Measurements from ENCODE around the gene SEMA5A.

SEMA5A gene

DNA sequence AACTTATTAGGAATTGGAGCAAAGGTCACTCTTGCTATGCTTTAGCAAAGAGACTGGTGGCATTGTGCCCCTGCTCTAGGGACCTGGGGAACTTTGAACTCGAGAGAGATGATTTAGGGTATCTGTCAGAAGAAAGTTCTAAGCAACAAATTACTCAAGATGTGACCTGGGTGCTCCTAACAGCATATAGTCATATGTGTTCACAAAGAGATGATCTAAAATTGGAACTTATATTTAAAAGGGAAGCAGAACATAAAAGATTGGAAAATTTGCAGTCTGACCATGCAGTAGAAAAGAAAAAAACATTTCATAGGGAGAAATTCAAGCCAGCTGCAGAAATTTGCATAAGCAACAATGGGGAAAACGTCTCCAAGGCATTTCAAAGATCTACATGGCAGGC lies 68.3 kb downstream of the SEMA5A start:
- no peak for DNase-seq (ENCODE audit: low read depth)

DNA sequence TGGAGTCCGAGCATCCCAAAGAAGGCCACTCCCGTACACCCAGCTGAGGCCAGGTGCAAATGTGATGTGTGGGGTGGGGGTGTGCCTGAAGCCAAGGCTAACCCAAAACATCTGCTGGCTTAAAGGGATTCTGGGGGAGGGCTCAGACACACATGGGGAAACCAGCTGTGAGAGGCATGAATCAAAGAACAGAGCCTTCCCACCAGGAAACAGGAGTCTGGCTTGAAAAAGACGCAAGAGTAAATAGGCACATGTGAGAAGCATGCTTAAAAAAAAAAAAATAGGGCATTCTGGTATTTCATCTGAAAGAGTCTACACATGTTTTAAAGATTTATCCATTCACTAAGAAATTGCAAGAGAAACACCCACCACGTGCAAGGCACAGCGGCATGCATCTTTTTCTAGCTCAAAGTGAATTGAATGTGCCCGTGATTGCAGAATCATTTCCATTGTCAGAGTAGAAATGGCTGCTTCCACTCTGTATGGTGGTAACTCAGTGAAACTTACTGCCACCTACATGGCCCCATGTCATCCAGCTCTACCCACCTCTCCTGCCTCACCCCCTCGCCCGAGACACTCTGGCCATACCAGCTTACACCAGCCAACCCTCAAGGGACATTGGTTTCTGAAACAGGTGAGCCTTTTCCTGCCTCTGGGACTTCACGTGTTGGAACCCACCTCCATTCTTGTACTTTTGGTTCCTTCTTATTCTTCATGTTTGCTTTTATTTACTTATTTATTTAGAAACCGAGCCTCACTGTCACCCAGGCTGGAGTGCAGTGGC lies 71.5 kb downstream of the SEMA5A start:
- DNase-seq (ENCODE audit: low read depth), result no peak

DNA sequence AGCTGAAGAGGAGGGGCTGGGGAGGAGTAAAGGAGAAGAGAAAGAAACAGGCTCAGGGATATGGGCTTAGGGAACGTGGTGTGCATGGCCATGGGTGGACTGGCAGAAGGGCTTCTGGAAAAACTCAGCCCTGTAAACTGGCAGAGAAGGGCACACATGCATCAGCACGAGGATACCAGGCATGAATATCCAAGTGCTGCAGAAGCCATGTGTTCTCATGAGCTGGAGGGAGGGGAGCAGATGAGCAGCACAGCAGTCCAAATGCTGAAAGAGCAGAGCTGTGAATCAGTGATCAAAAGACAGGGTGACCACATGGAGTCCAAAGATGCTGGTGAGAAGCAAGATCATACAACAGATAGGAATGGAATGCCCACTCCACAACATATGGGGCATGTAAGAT lies 72.3 kb downstream of the SEMA5A start:
- DNase-seq (ENCODE audit: low read depth), result no peak

DNA sequence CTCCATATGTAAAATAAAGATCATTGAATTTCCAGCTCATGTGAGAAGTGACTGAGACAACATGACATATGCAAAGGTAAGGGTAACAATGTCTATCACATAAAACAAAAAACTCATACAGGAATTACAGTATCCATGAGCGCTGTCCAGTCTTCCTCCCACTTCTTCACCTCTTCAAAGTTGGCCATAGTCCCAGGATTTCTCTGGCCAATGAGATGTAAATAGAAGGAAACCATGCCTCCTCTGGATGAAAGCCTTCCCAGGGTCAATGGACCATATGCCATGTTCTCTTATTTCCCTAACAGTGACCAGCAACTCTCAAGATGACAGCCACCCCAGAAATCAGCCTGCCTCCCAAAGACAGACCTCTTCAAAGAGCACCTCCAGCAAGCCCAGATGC lies 75.5 kb downstream of the SEMA5A start:
- DNase-seq (ENCODE audit: low read depth), result no peak

DNA sequence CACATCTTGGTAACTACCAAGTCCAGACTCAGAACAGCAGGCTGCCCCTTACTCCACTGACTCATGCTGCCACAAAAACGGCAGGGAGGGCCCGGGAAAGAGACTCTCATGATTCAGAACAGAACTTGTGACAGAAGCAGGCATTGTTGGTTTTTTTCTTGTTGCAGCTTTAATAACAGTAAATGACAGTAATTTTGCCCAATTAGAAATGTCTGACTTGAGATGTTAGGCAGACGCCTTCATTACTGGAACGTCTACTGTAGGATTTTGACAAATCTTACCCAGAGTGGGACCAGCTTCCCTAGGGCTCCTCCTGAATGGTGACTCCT lies 77.9 kb downstream of the SEMA5A start:
- peak; percentile 26 for DNase-seq (ENCODE audit: low read depth)

DNA sequence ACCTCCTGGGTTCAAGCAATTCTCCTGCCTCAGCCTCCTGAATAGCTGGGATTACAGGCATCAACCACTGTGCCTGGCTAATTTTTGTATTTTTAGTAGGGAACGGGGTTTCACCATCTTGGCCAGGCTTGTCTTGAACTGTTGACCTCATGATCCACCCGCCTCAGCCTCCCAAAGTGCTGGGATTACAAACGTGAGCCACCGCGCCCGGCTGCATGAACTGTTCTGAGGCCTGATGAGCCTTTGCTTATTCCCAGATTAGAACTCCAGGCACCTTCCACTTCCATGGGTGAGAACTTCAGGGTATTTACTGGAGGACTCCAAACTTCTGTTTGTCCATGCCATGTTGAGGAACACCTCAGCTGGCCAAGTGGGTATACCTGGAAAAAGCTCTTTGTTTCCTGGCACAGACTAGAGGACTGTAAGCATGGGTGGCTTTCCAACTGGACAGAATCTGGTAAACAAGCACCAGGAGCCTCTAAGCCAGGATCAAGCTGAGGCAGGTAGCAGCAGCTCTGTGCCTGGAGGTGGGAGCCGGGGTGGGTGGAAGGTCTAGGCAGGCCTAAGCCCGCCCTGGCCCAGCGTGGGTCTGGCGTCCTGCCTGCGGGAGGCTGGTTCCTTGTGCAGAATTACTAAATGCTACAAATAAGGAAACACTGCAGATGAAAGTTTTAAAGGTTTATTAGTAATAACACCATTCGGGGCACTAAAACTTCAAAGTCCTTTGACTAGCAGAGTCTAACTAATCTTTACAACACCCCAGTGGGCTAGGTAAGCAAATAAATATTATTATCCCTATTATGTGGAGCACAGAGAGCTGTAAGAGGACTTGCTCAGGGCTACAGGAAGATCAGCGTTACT lies 78.4 kb downstream of the SEMA5A start:
- DNase-seq (ENCODE audit: low read depth), result no peak

DNA sequence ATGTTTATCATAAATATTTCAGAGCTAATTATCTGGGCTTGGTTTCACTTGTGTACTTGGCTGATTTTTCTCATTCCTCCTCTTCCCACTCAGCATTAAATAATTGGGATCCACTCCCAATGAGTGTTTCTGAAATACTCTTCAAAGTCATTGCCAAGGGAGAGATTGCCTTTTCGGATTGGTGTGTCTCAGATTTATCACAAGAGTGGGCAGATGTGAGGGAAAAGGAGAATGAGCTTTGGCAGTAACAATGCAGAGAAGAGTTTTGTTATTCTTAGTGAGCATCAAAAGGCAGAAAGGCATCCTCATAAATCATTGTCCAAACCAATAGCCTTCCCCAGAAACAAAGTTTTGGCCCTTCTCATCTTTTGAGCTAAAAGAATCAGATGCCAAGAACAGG lies 79.2 kb downstream of the SEMA5A start:
- DNase-seq (ENCODE audit: low read depth), result no peak

DNA sequence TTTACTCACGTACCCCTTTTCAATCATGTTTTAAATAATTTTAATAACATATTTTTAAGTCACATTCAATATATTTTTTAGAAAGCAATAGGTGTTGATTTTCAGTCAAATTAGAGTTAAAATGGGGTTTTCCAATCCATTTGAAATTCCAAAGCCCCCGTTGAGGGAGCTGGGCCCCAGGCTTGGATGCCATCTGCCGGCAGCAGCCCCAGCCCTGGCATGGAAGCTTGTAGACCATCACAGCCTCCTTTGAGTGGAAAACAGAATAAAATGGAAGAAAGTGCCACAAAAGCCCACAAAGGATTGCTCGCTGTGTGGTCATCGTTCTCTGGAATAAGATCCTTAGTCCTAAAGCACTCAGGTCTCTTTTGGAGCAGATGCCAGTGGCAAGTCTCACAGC lies 81.4 kb downstream of the SEMA5A start:
- no peak for DNase-seq (ENCODE audit: low read depth)

DNA sequence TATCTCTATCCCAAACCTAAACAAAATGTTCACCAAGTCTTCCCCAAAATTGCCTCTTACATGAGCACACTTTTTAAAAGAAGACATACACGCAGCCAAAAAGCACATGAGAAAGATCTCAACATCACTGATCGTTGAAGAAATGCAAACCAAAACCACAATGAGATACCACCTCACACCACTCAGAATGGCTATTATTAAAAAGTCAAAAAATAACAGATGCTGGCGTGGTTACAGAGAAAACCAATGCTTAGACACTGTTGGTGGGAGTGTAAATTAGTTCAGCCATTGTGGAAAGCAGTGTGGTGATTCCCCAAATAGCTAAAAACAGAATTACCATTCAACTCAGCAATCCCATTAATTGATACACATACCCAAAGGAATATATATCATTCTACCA lies 83.8 kb downstream of the SEMA5A start:
- no peak for DNase-seq (ENCODE audit: low read depth)

DNA sequence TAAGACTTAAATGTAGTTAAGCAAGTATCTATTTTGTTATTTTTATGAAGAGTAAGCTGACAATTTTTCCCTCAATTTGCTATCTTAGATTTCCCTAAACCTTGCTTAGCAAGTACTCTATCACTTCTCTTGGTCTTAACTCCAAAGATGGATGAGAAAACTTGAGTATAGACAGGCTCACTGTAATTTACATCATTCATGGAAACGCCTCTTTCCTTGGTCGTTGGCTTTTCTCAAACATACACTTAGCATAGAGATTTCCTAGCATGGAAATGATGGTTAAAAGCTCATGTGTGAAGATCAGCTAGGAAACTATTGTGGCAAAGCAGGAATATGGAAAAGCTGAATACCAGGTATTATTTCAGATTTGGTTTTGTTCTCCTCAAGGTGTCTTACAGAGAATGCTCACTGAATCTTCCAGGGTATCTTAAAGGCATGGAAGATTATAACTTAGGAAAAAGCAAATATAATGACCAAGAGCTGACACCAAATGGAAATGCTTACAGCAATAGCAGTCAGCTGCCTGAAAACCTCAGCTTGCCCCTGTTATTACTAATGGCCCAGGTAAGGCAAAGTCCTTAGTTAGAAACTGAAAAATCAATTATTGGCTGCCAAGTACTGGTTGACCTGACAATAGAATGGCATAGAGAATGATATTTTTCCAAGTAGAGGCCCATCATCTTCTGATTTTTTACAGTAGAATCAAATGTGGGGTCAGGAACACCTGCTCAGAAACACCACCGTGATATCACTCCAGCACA lies 84.8 kb downstream of the SEMA5A start:
- no peak for DNase-seq (ENCODE audit: low read depth)

DNA sequence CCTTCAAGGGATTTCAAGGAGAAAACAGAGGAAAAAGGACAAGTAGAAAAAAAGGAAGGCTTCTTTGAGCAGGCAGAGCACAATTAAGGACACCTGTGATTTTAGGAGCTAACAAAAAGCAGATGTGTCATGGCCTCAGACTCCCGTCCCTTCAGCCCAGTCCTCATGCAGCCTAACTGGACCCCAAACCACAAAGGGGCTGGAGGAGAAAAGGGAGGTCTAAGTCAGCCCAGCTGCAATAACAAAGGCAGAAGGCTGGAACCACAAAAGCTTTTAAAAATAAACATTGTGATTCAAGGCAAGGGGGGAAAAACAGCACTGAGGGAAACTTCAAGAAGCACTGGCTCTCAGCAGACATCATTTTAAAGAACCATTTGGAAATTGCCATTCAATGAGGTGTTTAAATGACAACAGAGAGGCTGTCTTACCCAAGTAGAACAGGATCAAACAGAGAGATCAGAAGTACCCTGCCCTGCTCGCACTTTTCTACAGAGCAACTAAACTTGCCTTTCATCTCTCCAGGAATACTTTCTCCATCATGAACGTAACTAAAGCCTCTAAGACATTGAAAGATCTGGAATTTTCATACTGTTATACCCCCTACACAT lies 89.3 kb downstream of the SEMA5A start:
- peak; percentile 66 for DNase-seq (ENCODE audit: low read depth)

DNA sequence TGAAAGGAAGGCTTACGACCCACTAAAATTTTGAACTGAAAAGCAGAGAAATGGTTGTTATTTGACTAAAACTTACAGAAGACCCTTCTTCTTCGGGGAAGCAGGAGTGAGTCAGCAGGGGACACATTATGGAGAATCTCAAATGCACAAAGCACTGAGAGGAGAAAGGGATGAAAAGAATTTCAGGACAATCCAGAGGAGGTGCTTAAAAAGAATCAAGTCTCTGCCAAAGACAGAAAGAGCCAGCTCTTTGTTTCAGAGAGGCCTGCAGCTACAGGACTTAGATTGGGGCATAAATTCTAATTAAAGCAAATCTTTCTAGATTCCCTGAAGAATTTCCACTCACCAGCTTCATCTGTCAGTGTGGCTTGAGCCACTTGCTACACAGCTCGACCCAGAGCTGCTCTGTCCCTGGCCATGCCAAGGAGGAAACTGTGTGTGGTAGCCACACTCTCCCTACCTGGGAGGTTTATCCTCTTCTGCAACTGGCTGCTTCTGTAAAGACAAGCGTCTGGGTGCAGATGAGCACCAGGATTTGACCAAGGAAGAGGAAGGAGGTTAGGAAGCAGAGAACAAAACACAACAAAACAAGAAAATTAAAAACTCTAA lies 89.9 kb downstream of the SEMA5A start:
- DNase-seq (ENCODE audit: low read depth), result no peak

DNA sequence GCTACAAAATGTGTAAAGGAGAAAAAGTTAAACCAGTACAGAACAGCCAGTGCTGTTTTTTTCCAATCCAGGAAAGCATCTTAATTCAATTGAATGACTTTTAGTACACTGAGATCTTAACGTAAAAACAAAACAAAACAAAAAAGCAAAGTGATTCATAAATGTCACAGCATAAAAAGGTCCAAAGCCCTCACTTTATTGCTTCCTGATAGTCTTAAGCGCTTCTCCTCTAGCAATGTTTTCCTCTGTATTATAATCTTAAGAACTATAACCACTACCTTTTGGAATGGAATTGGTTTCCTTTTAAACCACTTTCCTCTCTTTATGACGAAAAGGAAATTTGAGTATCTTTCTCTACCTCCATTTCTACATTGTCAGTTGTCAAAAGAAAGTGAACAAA lies 91.4 kb downstream of the SEMA5A start:
- DNase-seq (ENCODE audit: low read depth), result no peak

DNA sequence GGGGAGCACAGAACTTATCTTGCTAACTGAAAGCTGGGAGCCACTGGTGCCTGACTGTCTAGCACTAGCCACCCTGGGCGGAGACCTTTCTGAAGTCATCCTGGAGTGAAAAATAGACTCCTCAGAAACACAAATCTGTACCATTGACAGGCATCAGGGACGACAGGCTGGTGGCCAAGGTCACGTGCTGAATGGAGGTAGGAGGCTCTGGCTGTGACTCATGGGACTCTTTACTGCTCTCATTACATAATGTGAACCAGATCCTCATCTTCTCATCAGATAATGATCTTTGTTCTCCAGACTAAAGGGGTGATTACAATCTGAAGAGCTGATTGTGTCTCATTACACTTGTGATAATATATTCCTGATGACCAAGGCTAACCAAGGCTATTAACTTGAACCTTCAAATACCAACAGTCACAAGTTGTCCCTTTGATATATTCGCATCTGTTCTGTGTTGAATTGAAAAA lies 91.8 kb downstream of the SEMA5A start:
- DNase-seq (ENCODE audit: low read depth), result no peak

DNA sequence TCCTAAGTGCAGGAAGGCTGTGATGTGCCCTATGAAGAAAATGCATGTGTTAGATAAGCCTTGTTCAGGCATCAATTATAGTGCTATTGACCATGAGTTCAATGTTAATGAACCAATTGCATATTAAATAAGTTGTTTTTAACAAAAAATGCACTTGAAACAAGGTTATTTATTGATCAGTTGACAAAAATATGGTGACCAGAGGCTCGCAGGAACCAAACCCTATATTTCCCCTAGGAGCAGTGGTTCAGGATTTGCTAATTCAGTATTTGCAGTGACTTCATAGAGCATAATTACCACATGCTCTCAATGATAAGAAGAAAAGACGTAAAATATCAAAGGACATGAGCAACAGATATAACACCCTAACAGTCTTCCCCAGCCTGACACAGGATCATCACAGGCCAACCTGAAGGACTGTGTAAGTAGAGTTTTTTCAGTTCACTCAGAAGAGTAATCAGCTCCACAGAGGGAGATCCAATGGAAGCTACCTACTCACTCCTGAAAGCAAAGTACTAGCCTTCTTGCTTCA lies 92.3 kb downstream of the SEMA5A start:
- no peak for DNase-seq (ENCODE audit: low read depth)

DNA sequence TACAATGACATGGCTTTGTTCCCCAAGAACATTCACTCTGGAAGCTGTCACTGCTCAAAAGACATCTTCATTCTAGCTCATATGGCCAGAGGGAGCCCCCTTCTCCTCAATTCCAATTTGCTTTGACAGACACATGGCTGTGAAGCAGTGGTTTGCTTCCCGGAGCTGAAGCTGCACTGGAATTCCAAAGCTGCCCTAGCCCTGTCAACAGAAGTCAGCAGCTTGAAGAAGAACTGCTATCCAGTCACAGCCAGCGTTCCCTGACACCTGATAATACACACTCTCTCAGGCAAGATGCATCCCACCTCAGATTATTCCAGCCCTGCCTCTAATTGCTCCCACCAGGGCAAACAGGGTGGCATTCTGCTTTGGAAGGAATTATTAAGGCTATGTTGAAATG lies 93.7 kb downstream of the SEMA5A start:
- DNase-seq (ENCODE audit: low read depth), result no peak

DNA sequence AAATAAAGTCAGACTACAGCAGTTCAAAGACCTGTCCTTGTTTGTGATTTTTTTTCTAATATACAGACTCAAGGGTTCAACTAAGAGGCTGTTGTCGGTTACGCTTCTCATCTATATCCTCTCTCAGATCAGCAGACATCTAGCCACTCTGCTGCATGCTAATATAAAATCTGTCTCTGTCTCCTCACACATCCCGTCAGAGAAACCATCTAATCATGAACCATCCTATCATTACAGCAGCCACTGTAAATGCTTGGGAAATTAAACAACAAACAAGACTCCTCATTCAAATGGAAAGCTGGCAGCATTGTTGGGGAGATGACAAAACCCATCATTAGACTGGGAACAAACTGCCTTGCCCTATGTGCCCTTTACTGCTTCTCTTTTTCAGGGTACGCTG lies 94.8 kb downstream of the SEMA5A start:
- DNase-seq (ENCODE audit: low read depth), result no peak

DNA sequence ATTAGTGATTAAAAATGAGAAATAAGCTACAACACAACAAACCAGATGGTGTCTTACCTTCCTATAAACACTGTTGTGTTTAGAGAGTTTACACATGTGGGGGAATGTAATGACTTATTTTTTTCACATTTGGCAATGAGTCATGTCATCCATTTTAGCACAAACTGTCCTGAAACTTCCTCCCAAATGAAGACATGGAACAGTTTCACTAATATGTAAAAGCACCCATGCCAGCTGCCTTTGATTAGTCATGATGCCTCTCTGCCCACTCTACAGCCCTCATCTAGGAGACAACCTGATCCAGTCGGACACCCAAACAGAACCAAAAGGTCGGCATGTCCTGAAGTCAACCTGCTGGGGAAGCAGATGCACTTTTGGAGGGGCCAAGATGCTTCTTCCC lies 98.2 kb downstream of the SEMA5A start:
- no peak for DNase-seq (ENCODE audit: low read depth)

DNA sequence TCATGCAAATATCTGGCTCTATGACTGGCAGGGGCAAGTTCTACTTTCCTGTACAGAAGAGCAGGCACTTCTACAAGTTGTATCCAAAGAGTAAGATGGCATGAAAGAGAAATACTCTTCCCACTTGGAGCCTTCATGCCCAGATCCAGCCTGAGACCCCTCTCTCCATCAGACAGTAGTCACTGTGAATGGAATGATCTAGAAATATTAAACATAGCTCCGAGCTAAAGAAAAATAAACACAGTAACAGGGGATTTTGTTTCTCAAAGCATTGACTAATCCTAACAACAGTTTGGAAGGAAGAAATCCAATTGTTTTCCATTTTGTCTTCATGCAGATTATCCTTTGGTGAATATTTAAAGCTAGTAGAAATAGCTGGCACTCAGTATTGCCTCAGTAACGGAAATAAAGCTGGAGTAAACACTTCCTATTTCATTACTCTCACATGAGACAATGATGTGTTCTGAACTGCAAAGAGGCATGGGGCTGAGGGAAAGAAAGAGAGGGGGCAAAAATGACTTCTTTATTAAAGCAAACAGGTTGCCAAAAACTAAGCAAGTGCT lies 100.0 kb downstream of the SEMA5A start:
- DNase-seq (ENCODE audit: low read depth), result no peak

DNA sequence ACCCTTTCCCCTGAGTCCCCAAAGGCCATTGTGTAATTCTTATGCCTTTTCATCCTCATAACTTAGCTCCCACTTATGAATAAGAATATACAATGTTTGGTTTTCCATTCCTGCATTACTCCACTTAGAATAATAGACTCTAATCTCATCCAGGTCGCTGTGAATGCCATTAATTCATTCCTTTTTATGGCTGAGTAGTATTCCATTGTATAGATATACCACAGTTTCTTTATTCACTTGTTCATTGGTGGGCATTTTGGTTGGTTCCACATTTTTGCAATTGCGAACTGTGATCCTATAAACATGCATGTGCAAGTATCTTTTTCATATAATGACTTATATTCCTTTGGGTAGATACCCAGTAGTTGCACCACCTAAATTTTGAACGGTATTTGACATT lies 101.5 kb downstream of the SEMA5A start:
- no peak for DNase-seq (ENCODE audit: low read depth)

DNA sequence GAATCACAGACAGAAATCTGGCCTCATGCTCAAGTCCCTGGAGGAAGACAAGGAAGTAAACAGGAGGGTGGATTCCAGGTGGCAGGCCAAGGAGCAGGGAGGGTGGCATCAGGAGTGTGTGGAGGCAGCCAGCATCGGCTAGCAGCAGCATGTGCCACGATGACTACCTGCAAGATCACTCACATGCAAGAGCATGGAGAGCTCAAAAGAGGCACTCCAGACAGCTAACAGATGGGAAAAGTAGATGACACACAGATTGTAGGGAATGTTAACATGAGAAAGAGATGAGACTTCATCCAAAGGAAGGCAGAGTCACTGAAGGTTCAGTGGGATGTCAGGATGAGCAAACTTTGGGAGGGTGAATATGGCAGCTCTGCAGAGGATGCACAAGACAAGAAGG lies 104.3 kb downstream of the SEMA5A start:
- DNase-seq (ENCODE audit: low read depth), result no peak
